ENCODE results near the gene PAK3. TPM values are rescaled to one million over a fixed set of nuclear protein-coding genes. Genes with fewer than 3 reads are reported as not detected.

PAK3 gene
- total RNA-seq, 1 donor from 2014 or later: 13.7 TPM

DNA sequence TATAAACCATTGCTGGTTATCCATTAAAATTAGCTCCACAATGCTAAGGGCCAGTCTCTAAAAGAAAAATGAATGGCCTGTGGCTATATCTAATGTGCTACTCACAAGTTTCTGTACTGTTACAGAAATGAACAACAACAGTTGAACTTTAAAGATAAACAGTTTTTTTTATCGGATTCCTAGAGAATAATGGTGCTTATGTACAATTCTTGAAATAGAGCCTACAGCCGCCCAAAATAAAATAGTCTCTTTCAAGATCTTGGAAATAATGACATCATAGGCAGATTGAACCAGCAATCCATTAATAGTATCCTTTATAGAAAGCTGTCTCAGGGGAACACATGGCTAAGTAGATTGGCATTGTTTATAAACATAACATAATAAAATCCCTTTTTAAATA, 23.4 kb downstream of the PAK3 start:
- Histone ChIP-seq H3K27ac (ENCODE audit: low read depth, low read length) (no peak overlapping the region), H3K79me2 (ENCODE audit: insufficient read depth, low read length) (no peaks in the 10 kb centered on the region), H3K27me3 (ENCODE audit: insufficient read depth, low read length) (no peaks in the 10 kb centered on the region), H3K9me3 (ENCODE audit: insufficient read depth, low read depth, low read length) (no peaks in the 10 kb centered on the region), H4K20me1 (ENCODE audit: insufficient read depth, low read length) (no peaks in the 10 kb centered on the region), H3K4me1 (ENCODE audit: insufficient read depth, low read length) (no peaks in the 10 kb centered on the region), H3K4me3 (ENCODE audit: insufficient read depth, low read depth, low read length) (no peak overlapping the region), H3K4me2 (ENCODE audit: low read length) (no peak overlapping the region), H2AFZ (ENCODE audit: low read depth, low read length) (no peak overlapping the region), H3K9ac (ENCODE audit: low read length) (no peak overlapping the region), H3K36me3 (ENCODE audit: insufficient read depth, low read length) (no peaks in the 10 kb centered on the region)
- no peaks in the 10 kb centered on the region for H3K27me3 Mint-ChIP-seq (ENCODE audit: low read depth, unreplicated experiment)
- peaks cover 2% of the 10 kb centered on the region for H3K36me3 Mint-ChIP-seq (ENCODE audit: low read depth, unreplicated experiment)
- FAIRE-seq (peak; percentile 52), DNase-seq (ENCODE audit: low read depth) (no peak)
- no peaks in the 10 kb centered on the region for H3K9me3 Mint-ChIP-seq (ENCODE audit: unreplicated experiment)
- H3K4me1 Mint-ChIP-seq (ENCODE audit: low read depth, unreplicated experiment): no peaks in the 10 kb centered on the region
- no peak overlapping the region for H3K4me3 Mint-ChIP-seq (ENCODE audit: unreplicated experiment)
- TF ChIP-seq, protein P1, sequence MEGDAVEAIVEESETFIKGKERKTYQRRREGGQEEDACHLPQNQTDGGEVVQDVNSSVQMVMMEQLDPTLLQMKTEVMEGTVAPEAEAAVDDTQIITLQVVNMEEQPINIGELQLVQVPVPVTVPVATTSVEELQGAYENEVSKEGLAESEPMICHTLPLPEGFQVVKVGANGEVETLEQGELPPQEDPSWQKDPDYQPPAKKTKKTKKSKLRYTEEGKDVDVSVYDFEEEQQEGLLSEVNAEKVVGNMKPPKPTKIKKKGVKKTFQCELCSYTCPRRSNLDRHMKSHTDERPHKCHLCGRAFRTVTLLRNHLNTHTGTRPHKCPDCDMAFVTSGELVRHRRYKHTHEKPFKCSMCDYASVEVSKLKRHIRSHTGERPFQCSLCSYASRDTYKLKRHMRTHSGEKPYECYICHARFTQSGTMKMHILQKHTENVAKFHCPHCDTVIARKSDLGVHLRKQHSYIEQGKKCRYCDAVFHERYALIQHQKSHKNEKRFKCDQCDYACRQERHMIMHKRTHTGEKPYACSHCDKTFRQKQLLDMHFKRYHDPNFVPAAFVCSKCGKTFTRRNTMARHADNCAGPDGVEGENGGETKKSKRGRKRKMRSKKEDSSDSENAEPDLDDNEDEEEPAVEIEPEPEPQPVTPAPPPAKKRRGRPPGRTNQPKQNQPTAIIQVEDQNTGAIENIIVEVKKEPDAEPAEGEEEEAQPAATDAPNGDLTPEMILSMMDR (IDR thresholded peaks at IDR 0.05; ENCODE audit: insufficient read depth, low read depth, low read length): no peak
- TF ChIP-seq EZH2 (IDR thresholded peaks at IDR 0.05; ENCODE audit: insufficient read depth, low read length): no peak
- no peak overlapping the region for H3K27ac Mint-ChIP-seq (ENCODE audit: unreplicated experiment)

- Mint-ChIP-seq H3K4me1 (ENCODE audit: low read depth, unreplicated experiment) (no peaks in the 10 kb centered on the region), H3K27me3 (ENCODE audit: low read depth, unreplicated experiment) (no peaks in the 10 kb centered on the region), H3K9me3 (ENCODE audit: unreplicated experiment) (no peaks in the 10 kb centered on the region), H3K36me3 (ENCODE audit: low read depth, unreplicated experiment) (peaks cover 4% of the 10 kb centered on the region), H3K27ac (ENCODE audit: unreplicated experiment) (no peak overlapping the region), H3K4me3 (ENCODE audit: unreplicated experiment) (no peak overlapping the region)
- H3K36me3 ChIP-seq (ENCODE audit: insufficient read depth, low read length): no peaks in the 10 kb centered on the region
- TF ChIP-seq EZH2 (IDR thresholded peaks at IDR 0.05; ENCODE audit: insufficient read depth, low read length): no peak
- TF ChIP-seq, protein P1 (IDR thresholded peaks at IDR 0.05; ENCODE audit: insufficient read depth, low read depth, low read length): no peak
- no peaks in the 10 kb centered on the region for H3K27me3 ChIP-seq (ENCODE audit: insufficient read depth, low read length)
- no peak for DNase-seq (ENCODE audit: low read depth)
- H3K4me3 ChIP-seq (ENCODE audit: insufficient read depth, low read depth, low read length): no peak overlapping the region
- FAIRE-seq: no peak
- no peak overlapping the region for H3K4me2 ChIP-seq (ENCODE audit: low read length)
- no peaks in the 10 kb centered on the region for H3K9me3 ChIP-seq (ENCODE audit: insufficient read depth, low read depth, low read length)
- no peaks in the 10 kb centered on the region for H4K20me1 ChIP-seq (ENCODE audit: insufficient read depth, low read length)
- no peaks in the 10 kb centered on the region for H3K79me2 ChIP-seq (ENCODE audit: insufficient read depth, low read length)
- H3K4me1 ChIP-seq (ENCODE audit: insufficient read depth, low read length): no peaks in the 10 kb centered on the region
- no peak overlapping the region for H3K27ac ChIP-seq (ENCODE audit: low read depth, low read length)
- no peak overlapping the region for H3K9ac ChIP-seq (ENCODE audit: low read length)
- no peak overlapping the region for H2AFZ ChIP-seq (ENCODE audit: low read depth, low read length)
Observed at GRCh38 chrX:111123125-111123524, 27.1 kb downstream of the PAK3 start.

DNA sequence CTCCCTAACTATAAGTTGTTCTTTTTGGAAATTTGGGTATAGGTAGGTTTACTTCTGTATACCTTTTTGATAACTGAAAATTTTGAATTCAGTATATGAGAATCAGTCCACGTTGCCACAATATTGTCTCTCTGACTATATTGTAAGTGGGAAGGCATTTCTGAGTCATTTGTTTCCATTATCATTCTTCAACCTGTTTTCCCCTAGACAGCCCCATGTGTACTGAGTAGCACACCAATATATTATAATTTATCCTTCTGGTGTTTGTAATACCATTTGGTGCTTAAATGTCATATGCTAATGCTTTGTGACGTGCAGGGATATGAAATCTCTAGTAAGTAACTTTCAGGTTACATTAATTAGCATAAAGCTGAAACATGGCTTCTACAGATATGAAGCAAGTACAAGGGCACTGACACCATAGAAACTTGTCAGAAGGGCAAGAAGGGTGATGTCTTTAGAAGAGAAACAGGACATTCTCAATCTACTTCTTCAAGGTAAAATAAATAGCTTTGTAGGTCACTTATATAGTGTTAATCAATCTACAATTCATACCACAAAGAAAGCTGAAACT, 27.7 kb downstream of the PAK3 start:
- no peaks in the 10 kb centered on the region for H3K36me3 ChIP-seq (ENCODE audit: insufficient read depth, low read length)
- H3K27me3 Mint-ChIP-seq (ENCODE audit: low read depth, unreplicated experiment): no peaks in the 10 kb centered on the region
- no peaks in the 10 kb centered on the region for H3K9me3 ChIP-seq (ENCODE audit: insufficient read depth, low read depth, low read length)
- no peak overlapping the region for H2AFZ ChIP-seq (ENCODE audit: low read depth, low read length)
- H3K79me2 ChIP-seq (ENCODE audit: insufficient read depth, low read length): no peaks in the 10 kb centered on the region
- DNase-seq (ENCODE audit: low read depth): no peak
- H3K27me3 ChIP-seq (ENCODE audit: insufficient read depth, low read length): no peaks in the 10 kb centered on the region
- no peaks in the 10 kb centered on the region for H3K4me1 Mint-ChIP-seq (ENCODE audit: low read depth, unreplicated experiment)
- H3K9me3 Mint-ChIP-seq (ENCODE audit: unreplicated experiment): no peaks in the 10 kb centered on the region
- no peak overlapping the region for H3K4me3 ChIP-seq (ENCODE audit: insufficient read depth, low read depth, low read length)
- H3K27ac ChIP-seq (ENCODE audit: low read depth, low read length): no peak overlapping the region
- TF ChIP-seq, protein P1 (IDR thresholded peaks at IDR 0.05; ENCODE audit: insufficient read depth, low read depth, low read length): no peak
- TF ChIP-seq EZH2 (IDR thresholded peaks at IDR 0.05; ENCODE audit: insufficient read depth, low read length): no peak
- H3K4me2 ChIP-seq (ENCODE audit: low read length): no peak overlapping the region
- no peak overlapping the region for H3K9ac ChIP-seq (ENCODE audit: low read length)
- H3K27ac Mint-ChIP-seq (ENCODE audit: unreplicated experiment): no peak overlapping the region
- FAIRE-seq: peak; percentile 13
- peaks cover 4% of the 10 kb centered on the region for H3K36me3 Mint-ChIP-seq (ENCODE audit: low read depth, unreplicated experiment)
- H3K4me1 ChIP-seq (ENCODE audit: insufficient read depth, low read length): no peaks in the 10 kb centered on the region
- no peak overlapping the region for H3K4me3 Mint-ChIP-seq (ENCODE audit: unreplicated experiment)
- no peaks in the 10 kb centered on the region for H4K20me1 ChIP-seq (ENCODE audit: insufficient read depth, low read length)

Data from astrocyte (in vitro differentiated cells and primary cell).